Retinal pigment epithelial cell (primary cell): ENCODE data around the gene MPHOSPH9.

Experiments
- DNase-seq: peaks from one replicate; pipeline ENCODE4 v3.0.0-alpha.2; 2010; ENCODE audit warnings: low read depth
- H3K4me3 ChIP-seq: 2 replicates; pipeline ENCODE4 v1.5.1; 2011; ENCODE audit warnings: mild to moderate bottlenecking, low read length, control low read depth, moderate library complexity
- TF ChIP-seq, protein P1 (sequence below): conservative IDR thresholded peaks from 2 replicates; pipeline ENCODE4 v1.5.1; 2011; ENCODE audit warnings: low read depth, low read length, control low read depth, inconsistent platforms

MPHOSPH9 gene

DNA sequence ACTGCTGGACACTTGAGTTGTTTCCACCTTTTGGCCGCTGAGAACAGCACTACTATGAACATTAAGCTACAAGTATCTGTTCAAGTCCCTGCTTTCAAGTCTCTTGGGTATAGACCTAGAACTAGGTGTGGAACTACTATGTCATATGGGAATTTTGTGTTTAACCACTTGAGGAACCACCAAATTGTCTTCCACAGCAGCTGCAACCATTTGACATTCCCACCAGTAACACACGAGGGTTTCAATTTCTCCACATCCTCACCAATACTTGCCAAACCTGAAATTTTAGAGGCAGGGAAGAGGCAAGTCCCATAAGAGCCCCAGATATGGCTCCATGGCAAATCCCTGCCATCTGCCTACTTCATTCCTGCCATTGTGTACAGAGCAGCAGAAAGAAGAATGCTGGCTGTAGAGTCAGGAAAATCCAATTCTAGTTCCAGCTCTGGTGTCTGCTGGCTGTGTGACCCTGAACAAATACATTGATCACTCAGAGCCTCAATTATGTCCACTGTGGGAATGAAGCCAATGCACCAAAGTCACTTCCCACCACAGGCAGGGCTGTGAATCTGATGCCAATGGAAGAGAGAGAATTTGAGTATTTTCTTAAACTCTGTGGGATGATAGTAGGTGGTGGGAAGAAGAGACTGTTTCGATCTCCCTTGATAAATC is 99.9 kb downstream of the MPHOSPH9 start:
- TF ChIP-seq, protein P1, sequence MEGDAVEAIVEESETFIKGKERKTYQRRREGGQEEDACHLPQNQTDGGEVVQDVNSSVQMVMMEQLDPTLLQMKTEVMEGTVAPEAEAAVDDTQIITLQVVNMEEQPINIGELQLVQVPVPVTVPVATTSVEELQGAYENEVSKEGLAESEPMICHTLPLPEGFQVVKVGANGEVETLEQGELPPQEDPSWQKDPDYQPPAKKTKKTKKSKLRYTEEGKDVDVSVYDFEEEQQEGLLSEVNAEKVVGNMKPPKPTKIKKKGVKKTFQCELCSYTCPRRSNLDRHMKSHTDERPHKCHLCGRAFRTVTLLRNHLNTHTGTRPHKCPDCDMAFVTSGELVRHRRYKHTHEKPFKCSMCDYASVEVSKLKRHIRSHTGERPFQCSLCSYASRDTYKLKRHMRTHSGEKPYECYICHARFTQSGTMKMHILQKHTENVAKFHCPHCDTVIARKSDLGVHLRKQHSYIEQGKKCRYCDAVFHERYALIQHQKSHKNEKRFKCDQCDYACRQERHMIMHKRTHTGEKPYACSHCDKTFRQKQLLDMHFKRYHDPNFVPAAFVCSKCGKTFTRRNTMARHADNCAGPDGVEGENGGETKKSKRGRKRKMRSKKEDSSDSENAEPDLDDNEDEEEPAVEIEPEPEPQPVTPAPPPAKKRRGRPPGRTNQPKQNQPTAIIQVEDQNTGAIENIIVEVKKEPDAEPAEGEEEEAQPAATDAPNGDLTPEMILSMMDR: no peak
- no peak for DNase-seq
- H3K4me3 ChIP-seq: no peak overlapping the region

GRCh38 chr12:123131879-123132402 is 101.0 kb downstream of the MPHOSPH9 start:
- no peak overlapping the region for H3K4me3 ChIP-seq
- DNase-seq: no peak
- TF ChIP-seq, protein P1: no peak

- H3K4me3 ChIP-seq: no peak overlapping the region
- no peak for DNase-seq
- TF ChIP-seq, protein P1: no peak
These were observed 101.6 kb downstream of the MPHOSPH9 start for GRCh38 chr12:123131291-123131832.

DNA sequence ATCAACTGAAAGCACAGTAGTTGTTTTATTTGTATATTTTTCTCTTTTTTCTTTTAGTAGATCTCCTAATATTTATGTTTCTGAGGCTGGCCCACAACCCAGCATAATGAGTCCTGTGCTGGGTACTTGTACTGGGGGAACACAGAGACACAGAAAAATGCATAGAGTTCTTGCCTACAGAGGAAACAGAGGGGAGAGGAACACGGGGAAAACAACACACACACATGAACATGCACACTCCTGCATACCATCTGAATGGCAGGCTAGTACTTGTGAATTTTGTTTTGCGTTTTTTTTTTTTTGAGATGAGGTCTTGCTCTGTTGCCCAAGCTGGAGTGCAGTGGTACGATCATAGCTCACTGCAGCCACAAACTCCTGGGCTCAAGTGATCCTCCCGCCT is 103.3 kb downstream of the MPHOSPH9 start:
- no peak overlapping the region for H3K4me3 ChIP-seq
- no peak for DNase-seq
- TF ChIP-seq, protein P1: no peak

DNA sequence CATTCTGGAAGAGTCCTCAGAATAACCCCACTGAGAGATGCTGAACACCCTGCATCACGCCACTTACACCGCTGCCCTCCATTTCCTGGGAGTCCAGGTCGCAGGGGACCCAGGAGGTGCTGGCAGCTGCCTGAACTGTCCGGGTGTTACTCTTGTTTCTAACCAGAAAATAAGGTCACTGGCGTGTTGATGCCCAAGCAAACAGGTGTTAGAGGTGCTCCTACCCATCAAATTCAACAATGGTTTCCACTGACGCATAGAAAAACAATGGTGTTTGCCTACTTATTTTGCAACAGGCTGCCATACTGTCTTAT is 105.8 kb downstream of the MPHOSPH9 start:
- no peak for DNase-seq
- H3K4me3 ChIP-seq: no peak overlapping the region
- TF ChIP-seq, protein P1: no peak

DNA sequence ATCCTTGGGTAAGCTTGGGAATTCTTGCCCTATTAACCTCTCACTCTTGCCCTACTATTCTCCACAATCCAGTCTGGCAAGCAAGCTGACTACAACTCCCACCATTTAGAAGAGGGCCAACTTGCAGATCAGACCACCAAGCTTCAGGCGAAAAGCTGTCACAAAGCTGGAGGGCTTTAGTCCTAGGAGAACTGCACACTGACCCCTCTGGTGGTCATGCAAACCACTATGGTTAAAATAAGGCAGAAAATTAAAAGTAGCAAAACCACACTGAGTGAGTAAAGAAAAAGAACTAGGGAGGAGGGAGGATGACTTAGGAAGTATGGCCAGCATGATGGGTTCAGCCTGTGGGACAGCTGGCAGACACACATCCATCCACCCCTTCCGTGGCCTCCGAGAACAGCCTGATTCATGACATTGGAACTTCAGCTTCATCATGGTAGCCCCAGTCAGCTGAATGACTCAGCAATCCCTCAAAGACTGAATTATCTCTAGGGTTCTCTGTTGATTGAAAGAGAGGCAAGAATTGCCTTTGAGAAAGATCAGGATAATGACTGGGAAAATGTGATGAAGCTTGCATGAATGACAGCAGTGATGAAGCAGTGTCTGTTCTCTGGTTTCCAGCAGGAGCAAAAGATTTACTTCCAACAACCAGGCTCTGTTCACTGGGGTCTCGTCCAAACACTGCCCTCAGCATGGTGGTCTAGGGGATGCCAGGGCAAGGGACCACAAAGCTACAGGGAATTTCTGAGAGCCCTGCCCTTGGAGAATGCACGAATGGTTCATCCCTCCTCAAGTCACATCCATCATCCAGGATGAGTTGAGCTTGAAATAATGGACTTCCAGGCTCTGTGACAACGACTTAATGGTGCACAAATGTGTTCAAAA is 106.4 kb downstream of the MPHOSPH9 start:
- DNase-seq: no peak
- TF ChIP-seq, protein P1: peak; percentile 46
- no peak overlapping the region for H3K4me3 ChIP-seq
